Neural crest cell (in vitro differentiated cells): ENCODE results near the gene MOSPD3. TPM values are rescaled to one million over a fixed set of nuclear protein-coding genes. Genes with fewer than 3 reads are reported as not detected.
"Not testable (repeated sequence)": the region's sequence is repeated elsewhere in the genome, so short reads cannot be mapped to it uniquely, and the experiment has no call there.

Experiments
- DNase-seq: peaks from one replicate; pipeline ENCODE4 v3.0.0; 2021; ENCODE audit warnings: low read depth, mixed read lengths, low spot score
- H3K27ac Mint-ChIP-seq: one replicate; pipeline ENCODE4 v1.8.0; 2021; ENCODE audit warnings: mild to moderate bottlenecking, mixed read lengths; ENCODE audit not compliant: unreplicated experiment
- H3K27me3 Mint-ChIP-seq: 2 replicates; pipeline ENCODE4 v1.8.0; 2021; ENCODE audit warnings: low read depth, mild to moderate bottlenecking, mixed read lengths
- H3K36me3 Mint-ChIP-seq: 2 replicates; pipeline ENCODE4 v1.8.0; 2021; ENCODE audit warnings: low read depth, mild to moderate bottlenecking, mixed read lengths
- H3K4me1 Mint-ChIP-seq: 2 replicates; pipeline ENCODE4 v1.8.0; 2021; ENCODE audit warnings: mixed read lengths
- H3K4me3 Mint-ChIP-seq: one replicate; pipeline ENCODE4 v1.8.0; 2021; ENCODE audit warnings: mild to moderate bottlenecking, mixed read lengths
- H3K9me3 Mint-ChIP-seq: 2 replicates; pipeline ENCODE4 v1.8.0; 2021; ENCODE audit warnings: mixed read lengths
- CTCF ChIP-seq: fragments of 200-600 bp; sonication (generic); conservative IDR thresholded peaks from 2 replicates; pipeline ENCODE4 v1.5.0; 2021; ENCODE audit warnings: antibody characterized with exemption, mild to moderate bottlenecking
- long read RNA-seq: library from polyadenylated mRNA; unstranded; transcript quantifications from one replicate; pipeline ENCODE4 v2.0.0, GENCODE V29; 2020
- total RNA-seq: library from RNA; stranded (reverse); gene quantifications from 2 replicates; pipeline ENCODE4 v1.2.1, GENCODE V29; 2021

The MOSPD3 gene
- total RNA-seq: 24.3 and 27.9 TPM in 2 replicates
- long read RNA-seq, partial matches to known transcripts: 0 of 4 reads
- long read RNA-seq, other reads (novel, unspliced or antisense): 2 of 4 reads

DNA sequence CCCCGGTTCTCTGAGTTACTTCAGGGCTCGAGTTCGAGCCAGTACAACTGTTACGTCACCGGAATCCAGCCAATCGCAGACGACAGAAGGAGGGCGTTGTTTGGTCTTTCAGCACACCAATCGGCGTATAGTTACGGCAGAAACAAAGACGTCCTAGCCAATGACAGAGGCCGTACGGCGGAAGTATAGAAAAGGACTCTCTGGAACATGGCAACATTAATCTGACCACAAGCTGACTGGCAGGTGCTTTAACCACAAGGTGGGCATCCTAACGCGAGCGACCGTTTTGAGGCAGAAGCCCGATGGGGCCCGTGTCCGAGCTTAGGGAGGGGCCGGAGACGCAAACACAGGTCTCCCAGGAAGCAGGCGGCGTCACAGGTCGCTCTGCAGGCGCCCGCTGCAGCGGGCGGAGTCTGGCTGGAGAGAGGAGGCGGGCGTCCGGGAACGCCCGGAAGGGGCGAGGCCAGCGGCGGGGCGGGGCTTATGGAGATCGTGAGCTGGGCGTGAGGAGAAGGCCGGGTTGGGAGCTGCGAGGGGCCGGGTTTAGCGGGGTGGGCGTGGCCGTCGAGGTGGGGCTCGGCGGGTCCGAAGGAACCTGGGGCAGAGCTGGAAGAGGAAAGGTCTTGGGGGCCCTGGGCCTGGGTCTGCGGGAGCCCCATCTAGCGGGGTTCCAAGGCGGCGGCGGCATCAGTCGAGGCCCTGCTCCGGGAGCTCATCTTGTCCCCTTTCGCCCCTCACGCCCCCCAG is at the start of gene MOSPD3:
MOSPD3 (plus strand) TSS at position 558 of the 747 bp plus-strand sequence. CDS start 252 bp downstream, outside the sequence.
- Mint-ChIP-seq H3K4me3 (peak within 1 kb of the TSS; percentile 98), H3K27ac (peak within 1 kb of the TSS; percentile 100), H3K36me3 (no peaks in the 10 kb centered on the region), H3K27me3 (peaks cover 13% of the 10 kb centered on the region), H3K4me1 (peaks cover 5% of the 10 kb centered on the region), H3K9me3 (no peaks in the 10 kb centered on the region)
- no peak for TF ChIP-seq CTCF
- DNase-seq: peak; percentile 98

GRCh38 chr7:100563100-100563564 is 49.2 kb upstream of the MOSPD3 start:
- Mint-ChIP-seq H3K9me3 (no peaks in the 10 kb centered on the region), H3K36me3 (no peaks in the 10 kb centered on the region), H3K4me1 (peaks cover 24% of the 10 kb centered on the region), H3K27me3 (no peaks in the 10 kb centered on the region), H3K27ac (no peak overlapping the region), H3K4me3 (no peak overlapping the region)
- no peak for TF ChIP-seq CTCF
- DNase-seq: no peak

DNA sequence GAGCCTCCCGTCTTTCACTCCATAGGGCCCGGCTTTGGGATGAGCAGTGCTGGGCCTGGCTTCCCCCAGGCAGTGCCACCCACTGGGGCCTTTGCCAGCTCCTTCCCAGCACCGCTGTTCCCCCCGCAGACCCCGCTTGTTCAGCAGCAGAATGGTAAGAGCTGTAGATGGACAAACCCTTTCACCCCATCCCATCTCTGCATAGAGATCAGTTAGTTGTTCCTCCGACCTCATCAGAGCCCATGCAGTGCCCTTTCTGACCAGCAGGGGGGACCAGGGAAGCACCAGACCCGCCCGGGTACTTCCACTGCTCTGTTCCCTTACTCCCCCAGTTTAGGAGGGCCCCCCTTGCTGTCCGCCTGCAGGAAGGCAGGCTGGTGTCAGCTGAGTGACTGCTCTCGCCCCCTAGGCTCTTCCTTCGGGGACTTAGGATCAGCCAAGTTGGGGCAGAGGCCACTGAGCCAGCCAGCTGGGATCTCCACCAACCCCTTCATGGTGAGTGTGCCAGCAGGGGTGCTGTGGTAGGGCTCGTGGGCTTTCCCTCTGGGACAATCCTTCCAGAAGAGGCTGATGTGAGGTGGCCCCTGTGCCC is 48.4 kb upstream of the MOSPD3 start:
- H3K36me3 Mint-ChIP-seq: no peaks in the 10 kb centered on the region
- peaks cover 30% of the 10 kb centered on the region for H3K4me1 Mint-ChIP-seq
- peak; percentile 85 for TF ChIP-seq CTCF
- DNase-seq: peak; percentile 90
- no peak overlapping the region for H3K4me3 Mint-ChIP-seq
- peaks cover 2% of the 10 kb centered on the region for H3K27me3 Mint-ChIP-seq
- H3K27ac Mint-ChIP-seq: no peak overlapping the region
- H3K9me3 Mint-ChIP-seq: no peaks in the 10 kb centered on the region

DNA sequence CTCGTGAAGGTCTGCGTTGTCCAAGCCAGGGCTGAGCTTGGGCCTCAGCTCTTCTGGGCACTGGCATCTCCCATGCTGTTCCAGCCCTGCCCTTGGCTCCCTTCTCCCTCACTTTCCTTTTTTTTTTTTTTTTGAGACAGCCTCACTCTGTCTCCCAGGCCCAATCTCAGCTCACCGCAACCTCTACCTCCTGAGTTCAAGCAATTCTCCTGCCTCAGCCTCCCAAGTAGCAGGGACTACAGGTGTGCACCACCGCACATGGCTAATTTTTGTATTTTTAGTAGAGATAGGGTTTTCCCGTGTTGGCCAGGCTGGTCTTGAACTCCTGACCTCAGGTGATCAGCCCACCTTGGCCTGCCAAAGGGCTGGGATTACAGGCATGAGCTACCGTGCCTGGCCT is 47.9 kb upstream of the MOSPD3 start:
- not testable (repeated sequence) for H3K9me3 Mint-ChIP-seq, H3K27me3 Mint-ChIP-seq, H3K27ac Mint-ChIP-seq, H3K36me3 Mint-ChIP-seq, H3K4me3 Mint-ChIP-seq, DNase-seq
- peaks cover 35% of the 10 kb centered on the region for H3K4me1 Mint-ChIP-seq

DNA sequence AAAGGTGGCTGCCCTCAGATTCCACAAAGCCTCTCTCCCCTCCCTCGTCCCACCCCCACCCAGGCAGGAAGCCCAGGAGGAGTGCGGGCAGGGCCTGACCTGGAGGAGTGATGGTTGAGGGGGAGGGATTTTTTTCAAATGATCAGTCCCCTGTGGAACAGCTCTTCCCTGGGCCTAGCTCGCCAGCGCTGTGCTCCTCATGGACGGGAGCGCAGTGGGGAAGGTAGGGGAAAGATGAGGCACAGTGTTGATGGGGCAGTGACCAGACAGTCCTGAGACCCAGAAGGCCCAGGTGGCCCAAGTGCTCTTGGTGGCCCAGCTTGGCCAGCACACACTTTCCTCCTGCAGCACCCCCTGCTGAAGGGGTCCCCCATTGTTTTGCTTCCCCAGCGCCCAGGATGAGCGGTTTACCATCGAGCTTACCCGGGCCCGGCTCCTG is 47.2 kb upstream of the MOSPD3 start:
- H3K4me1 Mint-ChIP-seq: peaks cover 33% of the 10 kb centered on the region
- H3K4me3 Mint-ChIP-seq: no peak overlapping the region
- TF ChIP-seq CTCF: no peak
- no peak overlapping the region for H3K27ac Mint-ChIP-seq
- no peaks in the 10 kb centered on the region for H3K36me3 Mint-ChIP-seq
- H3K9me3 Mint-ChIP-seq: no peaks in the 10 kb centered on the region
- peaks cover 10% of the 10 kb centered on the region for H3K27me3 Mint-ChIP-seq
- DNase-seq: no peak
